A549 (cell line): ENCODE results near the gene CSAD. TPM values are rescaled to one million over a fixed set of nuclear protein-coding genes. Genes with fewer than 3 reads are reported as not detected.
A peak's percentile ranks its signal among the peaks of the same experiment; 100 is the strongest.
"Not testable (repeated sequence)": the region's sequence is repeated elsewhere in the genome, so short reads cannot be mapped to it uniquely, and the experiment has no call there.

Source experiments
- ATAC-seq, 2 experiments: fragments of 200-7000 bp in 1 of 2; fragments of >200 bp in 1 of 2; cut with Nextera tagmentation in 1 of 2; cut with Tn5 transposase in 1 of 2; 3 replicates each; pipeline versions ENCODE4 v1.8.0 to v1.9.1; 2018 to 2020; ENCODE audit warnings: mild to moderate bottlenecking in 1 of 2, moderate library complexity in 1 of 2
- CTCF ChIA-PET: fragments of 300-600 bp; sonication (Branson Sonifier 250); formaldehyde crosslinking; extraction: SDS; loops from one replicate; lab custom pipeline; 2021; ENCODE audit warnings: antibody characterized with exemption, inconsistent platforms; lab: Yijun Ruan, JAX
- POLR2A ChIA-PET: fragments of 350-600 bp; formaldehyde crosslinking; extraction: SDS; loops from one replicate; lab custom pipeline; 2021; ENCODE audit warnings: antibody characterized with exemption, inconsistent platforms; lab: Yijun Ruan, JAX
- DNase-seq, 2 experiments: peaks; one replicate each; pipeline versions ENCODE4 v3.0.0 to v3.0.0-alpha.2; 2011 to 2016; ENCODE audit warnings: low read depth in 1 of 2, low spot score in 1 of 2
- FAIRE-seq: peaks from 2 replicates; lab custom pipeline; 2011; peaks lifted over from hg19 to GRCh38; lab: Jason Lieb, UNC
- H3K27ac ChIP-seq, 2 experiments: fragments of >200 bp; sonication (Bioruptor Twin); formaldehyde crosslinking; 3 replicates each; pipeline ENCODE4 v1.5.1; 2016 to 2017
- H3K4me1 ChIP-seq: fragments of >200 bp; sonication (Bioruptor Twin); formaldehyde crosslinking; 3 replicates; pipeline ENCODE4 v1.6.1; 2016
- H3K4me2 ChIP-seq: fragments of >200 bp; sonication (Bioruptor Twin); formaldehyde crosslinking; 3 replicates; pipeline ENCODE4 v1.6.1; 2016
- H3K4me3 ChIP-seq: fragments of >200 bp; sonication (Bioruptor Twin); formaldehyde crosslinking; 3 replicates; pipeline ENCODE4 v1.5.1; 2016
- H3K9me3 ChIP-seq: fragments of >200 bp; sonication (Bioruptor Twin); formaldehyde crosslinking; 3 replicates; pipeline ENCODE4 v1.6.1; 2016
- BHLHE40 ChIP-seq: IDR thresholded peaks from 2 replicates; pipeline ENCODE4 v1.6.1; 2012; ENCODE audit warnings: low read depth, low read length, inconsistent platforms
- CHD4 ChIP-seq: fragments of 200-600 bp; sonication (generic); IDR thresholded peaks from 2 replicates; pipeline ENCODE4 v1.6.1; 2016; ENCODE audit warnings: antibody characterized with exemption, mild to moderate bottlenecking, borderline replicate concordance
- EP300 ChIP-seq, 2 experiments: fragments of >200 bp; sonication (Bioruptor Twin); formaldehyde crosslinking; IDR thresholded peaks; 2 replicates in 1 of 2; 3 replicates in 1 of 2; pipeline ENCODE4 v1.6.1; 2016 to 2017
- FOSB ChIP-seq: fragments of 250-450 bp; sonication (Bioruptor Pico); IDR thresholded peaks from 2 replicates; pipeline ENCODE4 v1.5.0; 2020; ENCODE audit warnings: mild to moderate bottlenecking, moderate library complexity
- FOXS1 ChIP-seq: fragments of 250-450 bp; sonication (Bioruptor Pico); IDR thresholded peaks from 2 replicates; pipeline ENCODE4 v1.5.0; 2020; ENCODE audit warnings: mild to moderate bottlenecking, moderate library complexity
- HEYL ChIP-seq: fragments of 250-450 bp; sonication (Bioruptor Pico); IDR thresholded peaks from 2 replicates; pipeline ENCODE4 v1.8.0; 2021; ENCODE audit warnings: mild to moderate bottlenecking, moderate library complexity
- JUNB ChIP-seq: fragments of >200 bp; sonication (Bioruptor Twin); formaldehyde crosslinking; IDR thresholded peaks from 2 replicates; pipeline ENCODE4 v1.6.1; 2016
- MAZ ChIP-seq: fragments of 150-350 bp; IDR thresholded peaks from 2 replicates; pipeline ENCODE4 v1.6.1; 2014; ENCODE audit warnings: antibody characterized with exemption, low read depth, low read length, borderline replicate concordance
- NR3C1 ChIP-seq: fragments of >200 bp; sonication (Bioruptor Twin); formaldehyde crosslinking; IDR thresholded peaks from 3 replicates; pipeline ENCODE4 v1.6.1; 2017
- POLR2A ChIP-seq: IDR thresholded peaks from 2 replicates; pipeline ENCODE4 v1.6.1; 2012; ENCODE audit warnings: mild to moderate bottlenecking, low read length
- RAD21 ChIP-seq, 2 experiments: fragments of >200 bp in 1 of 2; sonication (Bioruptor Twin) in 1 of 2; formaldehyde crosslinking in 1 of 2; IDR thresholded peaks in 1 of 2; conservative IDR thresholded peaks in 1 of 2; 2 replicates in 1 of 2; 3 replicates in 1 of 2; pipeline ENCODE4 v1.6.1; 2012 to 2018; ENCODE audit warnings: inconsistent platforms in 1 of 2
- SMC3 ChIP-seq: fragments of >200 bp; sonication (Bioruptor Twin); formaldehyde crosslinking; IDR thresholded peaks from 3 replicates; pipeline ENCODE4 v1.6.1; 2018; ENCODE audit warnings: inconsistent platforms
- WGBS: methylation state at CpG from one replicate; pipeline ENCODE4 v1.1.6; 2017; ENCODE audit errors: missing lambda C conversion rate; 5-methylcytosine and 5-hydroxymethylcytosine counted together
- polyA plus RNA-seq, 4 experiments: library from polyadenylated mRNA; depleted of rRNA in 3 of 4; stranded (reverse); fragments of >200 nt; fragmentation: RNase III in 1 of 4; extraction: RNeasy Plus Mini Kit Qiagen cat#74134 plus additional on column Dnase treatment in 1 of 4; gene quantifications; 2 replicates in 3 of 4; 3 replicates in 1 of 4; pipeline ENCODE4 v1.2.3, GENCODE V29; 2011 to 2017
- TF ChIP-seq, protein P1 (sequence below): fragments of 250-450 bp; sonication (Bioruptor Pico); IDR thresholded peaks from 2 replicates; pipeline ENCODE4 v1.5.0; 2021; ENCODE audit warnings: mild to moderate bottlenecking, moderate library complexity, borderline replicate concordance
- TF ChIP-seq, protein P2 (sequence below): fragments of 200-600 bp; sonication (generic); IDR thresholded peaks from 2 replicates; pipeline ENCODE4 v1.6.1; 2016; ENCODE audit warnings: antibody characterized with exemption, mild to moderate bottlenecking, moderate library complexity
- TF ChIP-seq, protein P3 (sequence below): fragments of >200 bp; sonication (Bioruptor Twin); formaldehyde crosslinking; IDR thresholded peaks from 3 replicates; pipeline ENCODE4 v1.6.1; 2016

Gene CSAD
- polyA plus RNA-seq, 2 of the 4 experiments (the other 2 are of a cell fraction) = 14.5 to 16.5 TPM

DNA sequence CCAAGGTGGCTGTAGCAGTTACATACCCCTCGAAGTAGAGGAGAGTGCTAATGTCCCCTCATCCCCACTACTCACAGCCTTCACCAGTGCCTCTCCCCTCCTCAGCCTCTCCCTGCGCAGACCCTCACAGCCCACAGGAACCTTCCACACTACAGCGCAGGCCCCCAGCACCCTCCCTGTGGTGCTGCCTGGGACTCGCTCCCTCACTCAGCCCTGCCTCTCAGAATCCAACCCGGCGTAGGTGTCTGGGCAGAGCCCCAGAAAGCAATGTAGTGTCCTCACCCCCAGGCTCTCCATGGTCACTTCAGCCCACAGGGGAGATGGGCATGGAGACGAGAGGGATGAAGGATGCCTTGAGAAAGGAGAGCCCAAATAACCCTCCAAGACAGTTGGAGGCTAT is 11.1 kb downstream of the CSAD start:
- 89% methylated on average over 7 of the region's 7 CpGs for WGBS

DNA sequence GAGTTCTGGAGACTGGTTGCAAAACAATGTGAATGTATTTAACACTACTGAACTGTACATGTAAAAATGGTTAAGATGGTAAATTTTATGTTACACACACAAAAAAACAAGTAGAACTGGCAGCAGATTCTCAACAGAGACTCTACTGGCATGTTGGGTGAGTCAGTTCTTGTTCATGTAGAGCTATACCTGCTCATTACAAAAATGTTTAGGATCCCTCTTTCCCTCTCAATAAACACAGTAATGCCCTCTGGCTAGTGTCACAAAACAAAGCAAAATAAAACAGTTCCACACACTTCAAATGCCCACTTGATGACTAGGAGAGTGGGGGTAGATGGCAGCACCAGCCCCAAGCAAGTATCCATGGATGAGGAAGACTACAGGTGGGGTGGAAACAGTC is 13.9 kb downstream of the CSAD start:
- no peak for ATAC-seq
- H3K4me3 ChIP-seq = no peak overlapping the region
- POLR2A ChIA-PET = no interaction called here
- no peaks in the 10 kb centered on the region for H3K9me3 ChIP-seq
- peaks cover 22% of the 10 kb centered on the region for H3K4me1 ChIP-seq
- FAIRE-seq = no peak
- TF ChIP-seq HEYL (CRISPR knock-in tag) = no peak
- no peak for TF ChIP-seq SMC3
- no peak for TF ChIP-seq NR3C1
- no peak for TF ChIP-seq MAZ
- TF ChIP-seq RAD21 (conservative IDR thresholded peaks at IDR 0.05 in 1 of 2, IDR thresholded peaks at IDR 0.05 in 1 of 2) = no peak
- no peak for TF ChIP-seq POLR2A
- no peak for TF ChIP-seq FOSB
- TF ChIP-seq EP300 (IDR thresholded peaks at IDR 0.05) = no peak
- TF ChIP-seq, protein P1, sequence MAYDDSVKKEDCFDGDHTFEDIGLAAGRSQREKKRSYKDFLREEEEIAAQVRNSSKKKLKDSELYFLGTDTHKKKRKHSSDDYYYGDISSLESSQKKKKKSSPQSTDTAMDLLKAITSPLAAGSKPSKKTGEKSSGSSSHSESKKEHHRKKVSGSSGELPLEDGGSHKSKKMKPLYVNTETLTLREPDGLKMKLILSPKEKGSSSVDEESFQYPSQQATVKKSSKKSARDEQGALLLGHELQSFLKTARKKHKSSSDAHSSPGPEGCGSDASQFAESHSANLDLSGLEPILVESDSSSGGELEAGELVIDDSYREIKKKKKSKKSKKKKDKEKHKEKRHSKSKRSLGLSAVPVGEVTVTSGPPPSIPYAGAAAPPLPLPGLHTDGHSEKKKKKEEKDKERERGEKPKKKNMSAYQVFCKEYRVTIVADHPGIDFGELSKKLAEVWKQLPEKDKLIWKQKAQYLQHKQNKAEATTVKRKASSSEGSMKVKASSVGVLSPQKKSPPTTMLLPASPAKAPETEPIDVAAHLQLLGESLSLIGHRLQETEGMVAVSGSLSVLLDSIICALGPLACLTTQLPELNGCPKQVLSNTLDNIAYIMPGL (CRISPR knock-in tag) = no peak
- TF ChIP-seq, protein P2, sequence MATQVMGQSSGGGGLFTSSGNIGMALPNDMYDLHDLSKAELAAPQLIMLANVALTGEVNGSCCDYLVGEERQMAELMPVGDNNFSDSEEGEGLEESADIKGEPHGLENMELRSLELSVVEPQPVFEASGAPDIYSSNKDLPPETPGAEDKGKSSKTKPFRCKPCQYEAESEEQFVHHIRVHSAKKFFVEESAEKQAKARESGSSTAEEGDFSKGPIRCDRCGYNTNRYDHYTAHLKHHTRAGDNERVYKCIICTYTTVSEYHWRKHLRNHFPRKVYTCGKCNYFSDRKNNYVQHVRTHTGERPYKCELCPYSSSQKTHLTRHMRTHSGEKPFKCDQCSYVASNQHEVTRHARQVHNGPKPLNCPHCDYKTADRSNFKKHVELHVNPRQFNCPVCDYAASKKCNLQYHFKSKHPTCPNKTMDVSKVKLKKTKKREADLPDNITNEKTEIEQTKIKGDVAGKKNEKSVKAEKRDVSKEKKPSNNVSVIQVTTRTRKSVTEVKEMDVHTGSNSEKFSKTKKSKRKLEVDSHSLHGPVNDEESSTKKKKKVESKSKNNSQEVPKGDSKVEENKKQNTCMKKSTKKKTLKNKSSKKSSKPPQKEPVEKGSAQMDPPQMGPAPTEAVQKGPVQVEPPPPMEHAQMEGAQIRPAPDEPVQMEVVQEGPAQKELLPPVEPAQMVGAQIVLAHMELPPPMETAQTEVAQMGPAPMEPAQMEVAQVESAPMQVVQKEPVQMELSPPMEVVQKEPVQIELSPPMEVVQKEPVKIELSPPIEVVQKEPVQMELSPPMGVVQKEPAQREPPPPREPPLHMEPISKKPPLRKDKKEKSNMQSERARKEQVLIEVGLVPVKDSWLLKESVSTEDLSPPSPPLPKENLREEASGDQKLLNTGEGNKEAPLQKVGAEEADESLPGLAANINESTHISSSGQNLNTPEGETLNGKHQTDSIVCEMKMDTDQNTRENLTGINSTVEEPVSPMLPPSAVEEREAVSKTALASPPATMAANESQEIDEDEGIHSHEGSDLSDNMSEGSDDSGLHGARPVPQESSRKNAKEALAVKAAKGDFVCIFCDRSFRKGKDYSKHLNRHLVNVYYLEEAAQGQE = no peak
- TF ChIP-seq JUNB = no peak
- H3K27ac ChIP-seq = peak overlapping the region in 1 of 2 experiments; percentile 16; a peak in 1 of 6 replicates
- no peak for DNase-seq
- H3K4me2 ChIP-seq = no peak overlapping the region
- CTCF ChIA-PET = interaction anchor here (0.9 to 14.5 kb wide), 4 partner anchors 9 to 101 kb away, joined by 3 to 646 read pairs (median 4); partner anchors contain the start of genes CSAD and ZNF740

More for the DNA sequence above, 11.1 kb downstream of the CSAD start:
- CTCF ChIA-PET = interaction anchor here (0.6 to 36.2 kb wide), 4 partner anchors 8 to 111 kb away, joined by 3 to 646 read pairs (median 228); partner anchors contain the start of gene ITGB7
- Histone ChIP-seq H3K4me1 (peaks cover 50% of the 10 kb centered on the region), H3K4me3 (no peak overlapping the region), H3K4me2 (no peak overlapping the region)
- no peak for DNase-seq
- no peak for ATAC-seq
- no peak for FAIRE-seq
- TF ChIP-seq, protein P3, sequence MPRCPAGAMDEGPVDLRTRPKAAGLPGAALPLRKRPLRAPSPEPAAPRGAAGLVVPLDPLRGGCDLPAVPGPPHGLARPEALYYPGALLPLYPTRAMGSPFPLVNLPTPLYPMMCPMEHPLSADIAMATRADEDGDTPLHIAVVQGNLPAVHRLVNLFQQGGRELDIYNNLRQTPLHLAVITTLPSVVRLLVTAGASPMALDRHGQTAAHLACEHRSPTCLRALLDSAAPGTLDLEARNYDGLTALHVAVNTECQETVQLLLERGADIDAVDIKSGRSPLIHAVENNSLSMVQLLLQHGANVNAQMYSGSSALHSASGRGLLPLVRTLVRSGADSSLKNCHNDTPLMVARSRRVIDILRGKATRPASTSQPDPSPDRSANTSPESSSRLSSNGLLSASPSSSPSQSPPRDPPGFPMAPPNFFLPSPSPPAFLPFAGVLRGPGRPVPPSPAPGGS = no peak
- TF ChIP-seq BHLHE40 = no peak
- no peak for TF ChIP-seq FOXS1 (CRISPR knock-in tag)
- TF ChIP-seq CHD4 = no peak
- no peak for TF ChIP-seq NR3C1
- TF ChIP-seq, all 56 proteins: peak for 0
- H3K9me3 ChIP-seq = no peaks in the 10 kb centered on the region
- POLR2A ChIA-PET = interaction anchor here (2.6 kb wide), 1 partner anchor 11 kb away, joined by 13 read pairs; the partner anchor contains the start of genes CSAD and ZNF740
- peak overlapping the region in 1 of 2 experiments; percentile 79; a peak in 4 of 6 replicates for H3K27ac ChIP-seq

DNA sequence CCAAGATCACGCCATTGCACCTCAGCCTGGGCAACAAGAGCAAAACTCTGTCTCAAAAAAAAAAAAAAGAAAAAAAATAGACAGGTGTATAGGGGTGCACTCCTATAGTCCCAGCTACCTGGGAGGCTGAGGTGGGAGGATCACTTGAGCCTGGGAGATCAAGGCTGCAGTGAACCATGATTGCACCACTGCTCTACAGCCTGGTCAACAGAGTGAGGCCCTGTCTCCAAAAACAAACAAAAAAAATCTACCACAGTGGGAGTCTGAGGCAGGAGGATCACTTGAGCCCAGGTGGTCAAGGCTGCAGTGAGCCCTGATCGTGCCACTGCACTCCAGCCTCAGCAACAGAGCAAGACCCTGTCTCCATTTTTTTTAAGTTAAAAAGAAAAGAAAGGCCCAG is 17.7 kb downstream of the CSAD start:
- ATAC-seq, H3K4me3 ChIP-seq, H3K4me2 ChIP-seq, POLR2A ChIA-PET, DNase-seq, FAIRE-seq, H3K27ac ChIP-seq, H3K9me3 ChIP-seq: not testable (repeated sequence)
- peaks cover 16% of the 10 kb centered on the region for H3K4me1 ChIP-seq
- CTCF ChIA-PET = interaction anchor here (2.4 to 14.5 kb wide), 3 partner anchors 25 to 125 kb away, joined by 9 to 646 read pairs (median 42); partner anchors contain the start of genes CSAD and ZNF740
- 91% methylated on average over 2 of the region's 2 CpGs for WGBS
